SIG-M5 (cell line): Measurements from ENCODE around the gene WWTR1.

Experiments used
- DNase-seq: peaks from one replicate; lab custom pipeline; 2025; lab: John Stamatoyannopoulos, UW

The WWTR1 gene

DNA sequence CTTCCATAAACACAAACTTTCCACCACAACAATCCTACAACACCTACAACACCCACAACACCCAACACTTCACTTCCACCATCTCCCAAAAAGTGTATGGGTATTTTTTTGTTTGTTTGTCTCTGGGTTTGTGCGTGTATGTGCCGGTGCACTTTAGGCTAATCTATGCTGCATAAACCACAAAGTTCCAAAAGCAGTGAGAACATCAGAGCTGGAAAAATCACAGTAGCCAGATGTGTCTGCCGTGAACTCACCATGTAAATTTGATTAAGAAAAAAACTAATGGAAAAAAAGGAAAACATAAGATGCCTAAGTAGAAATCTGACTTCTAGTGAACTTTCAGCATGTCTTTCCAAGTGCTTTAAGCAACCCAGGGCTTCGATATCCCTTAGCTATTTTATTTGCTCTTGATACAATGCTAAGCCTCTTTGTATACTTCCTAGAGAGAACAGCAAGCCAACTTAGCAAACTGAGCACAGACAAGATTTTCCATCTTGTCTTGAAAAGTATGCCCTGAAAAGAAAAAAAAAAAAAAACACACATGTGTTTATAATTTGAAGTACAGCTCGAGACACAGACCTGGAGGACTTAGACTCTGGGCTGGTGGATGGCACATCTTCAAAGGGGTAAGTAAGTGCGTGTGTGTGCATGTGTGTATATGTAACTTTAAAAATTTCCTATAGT lies 91.4 kb downstream of the WWTR1 start:
- no peak for DNase-seq

DNA sequence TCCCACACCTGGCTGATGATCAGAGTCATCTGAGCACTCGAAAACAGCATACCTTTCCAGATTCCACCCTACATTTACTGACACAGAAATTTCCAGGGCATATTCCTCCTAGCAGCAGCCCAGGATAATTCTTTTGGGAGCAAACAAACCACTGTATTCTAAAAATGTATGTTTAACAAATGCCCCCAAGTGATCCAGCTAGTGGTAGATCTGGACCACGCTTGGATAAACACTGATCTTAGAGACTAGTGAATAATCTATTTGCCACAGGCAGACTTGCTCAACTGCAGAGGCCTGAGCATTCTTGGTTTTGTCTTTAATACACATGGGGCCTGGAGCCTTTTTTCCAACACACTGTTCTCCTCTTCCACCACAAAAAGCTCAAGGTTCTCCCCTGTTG lies 93.7 kb downstream of the WWTR1 start:
- DNase-seq, result no peak

DNA sequence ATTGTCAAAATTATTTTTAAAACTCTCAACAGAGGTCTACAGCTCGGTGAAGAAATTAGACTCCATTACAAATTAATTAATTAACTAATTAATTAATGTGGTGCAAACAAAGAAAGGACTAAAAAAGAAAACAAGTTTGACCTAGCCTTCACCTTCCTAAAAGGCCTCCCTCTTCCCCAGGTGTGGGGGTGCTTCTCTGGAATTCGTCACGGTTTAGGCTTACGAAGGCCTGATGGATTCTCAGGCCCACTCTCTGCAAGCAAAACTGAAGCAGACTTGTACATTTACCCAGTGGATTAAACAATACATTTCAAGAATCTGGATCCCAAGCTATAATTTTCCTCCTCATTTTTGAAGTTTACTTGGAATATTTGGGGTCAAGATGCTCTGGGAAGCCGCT lies 94.7 kb downstream of the WWTR1 start:
- DNase-seq, result no peak

DNA sequence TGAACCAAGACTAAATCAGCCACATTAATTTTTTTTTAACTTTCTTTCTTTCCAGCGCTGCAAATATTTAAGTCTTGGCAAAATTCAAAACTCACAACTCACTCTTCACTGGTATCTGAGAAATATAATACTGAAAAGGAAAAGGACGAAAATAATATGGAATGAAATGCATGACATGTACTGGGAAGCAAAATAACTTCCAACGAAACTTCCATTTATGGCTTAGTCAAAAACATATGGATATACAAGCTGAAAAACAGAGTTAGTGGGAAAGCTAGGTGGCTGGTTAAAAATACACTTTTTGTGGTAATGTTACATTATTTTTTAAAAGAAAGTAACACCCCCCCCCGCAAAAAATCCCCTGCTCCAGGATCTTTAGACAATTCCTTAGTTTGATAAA lies 97.2 kb downstream of the WWTR1 start:
- no peak for DNase-seq

DNA sequence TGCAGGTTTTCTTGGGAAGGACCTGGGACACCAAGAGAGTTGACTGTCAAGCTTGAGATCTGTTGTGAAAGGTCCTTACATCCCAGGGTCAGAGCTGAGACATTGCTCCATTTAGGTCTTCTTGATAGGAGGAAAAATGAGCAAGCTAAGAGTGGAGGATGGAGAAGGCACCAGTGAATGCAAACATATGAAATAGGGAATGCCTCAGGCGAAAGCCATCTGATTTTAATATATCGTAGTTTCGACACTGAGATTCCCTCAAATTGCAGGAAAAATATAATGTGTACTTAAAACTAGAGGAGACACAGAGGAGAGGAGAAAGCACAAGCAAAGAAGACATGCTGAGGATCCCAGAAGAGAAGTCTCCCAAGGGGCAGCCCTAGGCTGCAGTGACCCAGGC lies 97.8 kb downstream of the WWTR1 start:
- no peak for DNase-seq

DNA sequence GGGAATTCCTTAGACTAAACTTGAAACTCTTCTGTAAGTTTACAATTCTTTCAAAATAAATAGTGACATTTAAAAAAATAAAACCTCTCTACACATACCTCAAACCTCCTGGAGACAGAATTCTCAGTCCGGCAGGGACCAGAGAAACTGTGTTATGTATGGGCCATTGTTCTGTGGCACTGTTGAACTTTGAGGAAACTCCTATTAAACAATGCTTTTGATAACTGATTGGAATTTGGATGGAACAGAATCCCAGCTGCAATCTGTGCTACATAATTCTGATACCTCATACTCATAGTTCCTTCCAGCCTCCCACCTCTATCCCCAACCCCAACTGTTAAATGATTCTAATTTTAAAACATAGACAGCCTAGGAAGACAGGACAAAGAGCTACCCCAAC lies 98.3 kb downstream of the WWTR1 start:
- DNase-seq, result no peak

DNA sequence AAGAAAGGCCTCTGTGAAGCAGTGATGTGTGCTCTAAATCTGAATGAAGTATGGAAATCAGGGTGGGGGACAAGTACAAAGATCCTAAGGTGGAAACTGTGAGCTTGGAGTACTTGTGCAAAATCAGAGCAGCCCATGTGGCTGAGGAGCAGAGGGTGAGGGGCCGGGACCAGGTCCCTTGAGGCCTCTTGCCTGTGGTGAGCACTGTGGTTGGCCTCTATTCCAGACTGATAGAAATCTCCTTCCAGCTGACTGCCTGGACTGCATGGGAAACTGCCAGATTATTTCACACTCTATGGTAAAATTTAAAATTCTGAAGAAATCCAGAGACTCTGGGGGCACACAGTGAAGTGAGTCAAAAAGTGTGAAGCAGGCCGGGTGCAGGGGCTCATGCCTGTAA lies 101.9 kb downstream of the WWTR1 start:
- DNase-seq, result no peak

DNA sequence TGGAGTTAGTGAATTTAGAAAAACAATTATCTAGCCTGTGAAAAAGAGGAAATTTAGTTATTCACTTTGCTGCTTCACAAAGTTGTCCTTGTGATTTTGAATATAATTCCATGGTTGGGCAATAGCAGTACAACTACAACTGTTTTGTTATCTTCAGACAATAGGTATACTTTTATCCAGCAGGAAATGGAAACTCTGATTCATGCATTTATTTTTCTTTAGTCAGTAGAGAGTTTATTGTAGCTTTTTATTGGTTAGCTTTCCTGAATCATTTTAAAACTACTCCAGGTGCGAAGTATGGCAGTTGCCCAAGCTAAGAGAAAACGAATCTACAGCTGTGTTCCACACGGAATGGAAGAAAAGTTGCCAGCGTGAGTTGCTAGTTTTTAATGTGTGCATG lies 103.0 kb downstream of the WWTR1 start:
- no peak for DNase-seq

DNA sequence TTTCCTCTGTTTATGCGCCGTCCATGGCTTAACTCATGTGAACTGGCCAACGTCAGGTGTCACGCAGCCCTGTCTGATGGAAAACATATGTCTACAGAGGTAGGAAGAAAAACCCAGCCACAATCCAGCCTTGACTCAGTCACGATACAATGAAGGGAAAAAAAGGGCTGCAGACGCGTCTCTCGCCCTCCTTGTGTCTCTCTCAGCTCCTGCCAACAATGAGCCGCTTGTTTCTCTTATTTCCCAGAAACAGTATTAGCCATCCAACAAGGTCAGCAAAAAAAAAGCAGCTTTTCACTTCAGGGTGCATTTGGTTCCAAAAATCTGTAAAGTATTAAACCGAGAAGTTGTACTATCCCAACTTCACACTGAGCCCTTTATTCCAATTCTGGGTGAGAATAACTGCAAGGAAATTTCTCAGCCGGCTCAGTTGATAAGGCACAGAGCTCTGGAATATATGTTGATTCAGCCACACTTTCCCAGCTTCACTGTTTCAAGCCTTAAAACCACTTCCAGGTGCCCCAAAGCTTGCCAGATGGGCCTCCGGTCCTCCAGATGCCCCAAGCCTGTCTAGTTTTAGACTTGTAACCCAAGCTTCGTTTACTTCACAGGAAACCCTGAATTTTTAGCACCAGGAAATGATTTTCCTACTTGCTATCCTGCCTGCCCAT lies 103.9 kb downstream of the WWTR1 start:
- DNase-seq, result no peak

DNA sequence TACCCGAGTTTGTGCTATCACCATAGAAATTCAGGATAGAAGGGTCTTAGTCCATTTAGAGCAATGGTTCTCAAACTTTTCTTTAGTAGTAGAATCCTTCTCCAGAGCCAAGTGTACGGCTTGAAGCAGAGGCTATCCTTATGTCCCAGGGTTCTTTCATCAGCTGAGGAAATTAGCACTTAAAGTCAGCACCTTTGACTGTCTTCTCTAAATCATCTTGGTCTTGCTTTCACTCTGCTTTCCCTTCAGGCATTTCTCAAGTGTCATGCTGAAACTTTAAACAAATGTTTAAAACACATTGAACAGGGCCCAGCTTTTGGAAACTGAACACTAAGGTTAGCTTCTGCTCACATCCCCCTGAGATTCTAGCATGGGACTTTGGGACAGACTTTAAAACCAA lies 105.1 kb downstream of the WWTR1 start:
- DNase-seq, result no peak

DNA sequence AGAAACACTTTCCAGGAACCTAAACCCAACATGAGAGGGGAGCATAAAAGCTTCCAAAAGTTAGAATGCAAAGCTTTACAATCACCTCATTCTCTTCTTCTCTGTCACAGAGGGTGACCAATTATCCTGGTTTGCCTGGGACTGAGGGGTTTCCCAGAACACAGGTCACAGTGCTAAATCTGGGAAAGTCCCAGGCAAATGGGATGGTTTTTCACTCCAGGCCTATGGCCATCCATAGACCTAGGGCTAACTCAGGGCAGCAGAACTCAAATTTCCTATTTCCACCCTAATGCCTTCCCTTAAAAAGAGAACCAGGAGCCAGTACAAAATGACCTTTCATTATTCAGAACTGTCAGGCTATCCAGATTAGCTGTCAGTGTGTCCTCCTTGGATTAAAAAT lies 106.3 kb downstream of the WWTR1 start:
- DNase-seq, result no peak

DNA sequence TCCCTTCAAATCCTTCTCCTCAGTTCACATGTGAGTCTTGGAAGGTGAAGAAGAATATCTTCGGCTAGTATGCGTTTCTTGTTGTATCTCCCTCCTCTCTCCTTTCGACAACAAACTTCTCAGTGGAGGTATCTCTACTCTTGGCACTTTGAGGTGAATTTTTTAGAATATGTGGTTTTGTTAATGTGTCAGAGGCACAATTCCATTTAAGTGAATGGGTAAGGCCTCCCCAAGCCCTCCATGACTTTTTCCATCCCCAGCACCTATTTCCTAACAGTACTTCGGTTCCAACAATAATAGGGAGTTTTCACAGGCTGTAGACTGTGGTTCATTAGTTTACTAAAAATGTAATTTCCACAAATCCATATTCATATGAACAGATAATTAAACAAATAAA lies 109.2 kb downstream of the WWTR1 start:
- DNase-seq, result no peak

DNA sequence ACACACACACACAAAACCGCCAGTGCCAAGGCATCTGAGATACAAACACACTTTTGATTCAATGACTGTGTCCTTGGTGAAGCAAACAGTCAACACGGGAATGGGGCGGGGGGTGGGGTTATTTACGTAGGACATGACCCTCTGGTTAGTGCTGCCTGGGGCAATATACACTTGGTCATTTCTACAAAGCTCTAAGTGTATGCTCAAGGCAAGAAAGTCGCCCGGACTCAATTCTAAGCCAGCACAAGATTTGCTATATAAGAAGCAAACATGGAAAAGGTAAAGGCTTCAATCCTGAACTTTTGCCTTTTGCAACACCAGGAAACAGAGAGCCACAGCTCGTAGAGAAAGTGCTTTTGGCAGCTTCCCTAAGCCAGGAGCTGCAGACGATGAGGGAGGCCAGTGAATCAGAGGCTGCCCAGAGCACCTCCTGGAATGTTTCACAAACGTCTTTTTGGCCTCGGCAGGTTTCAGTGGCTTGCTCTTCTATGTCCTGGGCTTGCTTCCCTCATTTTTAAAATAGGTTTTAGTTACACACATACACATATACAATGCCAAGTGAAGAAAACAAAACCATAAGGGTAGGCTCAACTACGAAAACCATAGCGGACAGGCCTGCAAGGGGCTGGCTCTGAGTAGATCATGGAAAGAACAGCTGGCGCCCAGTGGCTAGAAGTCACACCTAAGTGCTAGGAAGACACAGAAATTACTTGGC lies 109.7 kb downstream of the WWTR1 start:
- DNase-seq, result no peak

DNA sequence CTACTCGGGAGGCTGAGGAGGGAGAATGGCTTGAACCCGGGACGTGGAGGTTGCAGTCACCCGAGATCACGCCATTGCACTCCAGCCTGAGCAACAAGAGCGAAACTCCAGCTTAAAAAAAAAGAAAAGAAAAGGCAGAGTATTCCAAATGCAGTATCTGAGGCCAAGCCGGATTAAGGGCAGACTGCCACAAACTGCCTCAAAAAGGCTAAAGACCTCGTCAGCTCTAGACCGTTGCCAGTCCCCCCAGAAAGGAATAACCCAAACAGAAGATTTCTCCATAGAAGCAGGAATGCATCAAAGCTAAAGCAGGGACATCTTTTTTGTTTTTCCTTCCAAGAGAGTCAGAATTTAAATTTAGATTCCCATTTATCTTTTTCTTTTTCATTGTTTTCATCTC lies 110.4 kb downstream of the WWTR1 start:
- DNase-seq, result no peak

DNA sequence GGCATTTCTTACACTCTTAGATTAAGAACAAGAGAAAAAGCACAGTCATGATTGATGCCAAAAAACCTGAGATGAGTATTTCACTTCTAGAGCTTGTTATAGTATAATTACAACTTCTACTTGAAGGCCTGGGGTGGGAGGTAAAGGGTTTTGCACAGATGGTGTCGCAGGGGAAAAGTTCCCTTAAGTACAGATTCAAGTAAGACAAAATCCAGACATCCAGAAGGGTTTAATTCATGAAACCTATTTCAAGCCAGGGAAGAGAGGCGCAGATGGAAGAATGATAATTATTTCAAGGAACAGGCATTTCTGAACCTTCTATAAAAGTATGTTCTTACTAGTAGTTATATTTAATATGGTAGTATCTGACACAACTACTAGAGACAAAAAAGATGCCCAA lies 112.8 kb downstream of the WWTR1 start:
- DNase-seq, result no peak

DNA sequence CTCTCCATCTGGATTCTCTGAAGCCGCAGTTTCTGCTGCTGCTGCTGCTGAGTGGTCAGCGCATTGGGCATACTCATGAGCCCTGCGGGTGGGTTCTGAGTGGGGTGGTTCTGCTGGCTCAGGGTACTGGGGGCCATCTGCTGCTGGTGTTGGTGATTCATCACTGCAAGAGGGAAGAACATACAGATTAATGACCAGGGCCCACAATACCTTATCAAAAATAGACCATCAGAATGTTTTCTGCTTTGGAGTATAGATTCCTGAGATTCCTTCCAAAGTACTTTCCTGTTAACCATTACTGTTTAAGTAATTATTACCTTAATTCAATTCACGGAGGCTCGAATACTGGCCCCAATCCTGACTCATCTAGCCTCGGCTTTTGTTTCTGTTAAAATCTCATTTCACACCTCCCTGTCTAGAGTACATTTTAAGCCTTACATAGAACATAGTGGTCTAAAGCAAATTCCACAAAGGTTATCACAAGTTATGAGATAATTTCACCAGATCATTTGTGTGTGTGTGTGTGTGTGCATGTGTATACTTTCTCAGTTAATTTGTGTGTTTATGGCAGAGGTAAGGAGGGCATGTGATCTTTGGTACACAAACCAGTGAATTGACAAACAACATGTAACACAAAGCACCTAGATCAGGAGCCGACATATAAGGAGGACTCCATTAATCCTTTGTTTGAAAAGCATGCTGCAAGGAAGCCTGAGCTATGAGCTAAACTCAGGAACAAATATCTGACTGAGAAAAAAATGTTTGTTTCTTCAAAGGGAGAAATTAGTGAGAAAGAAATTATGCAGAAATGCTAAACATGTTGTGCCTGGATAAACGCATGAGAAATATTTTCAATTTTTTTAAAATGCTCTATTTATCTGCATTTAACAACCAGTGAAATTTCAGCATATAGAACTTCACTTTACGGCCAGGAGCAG lies 115.2 kb downstream of the WWTR1 start:
- no peak for DNase-seq

DNA sequence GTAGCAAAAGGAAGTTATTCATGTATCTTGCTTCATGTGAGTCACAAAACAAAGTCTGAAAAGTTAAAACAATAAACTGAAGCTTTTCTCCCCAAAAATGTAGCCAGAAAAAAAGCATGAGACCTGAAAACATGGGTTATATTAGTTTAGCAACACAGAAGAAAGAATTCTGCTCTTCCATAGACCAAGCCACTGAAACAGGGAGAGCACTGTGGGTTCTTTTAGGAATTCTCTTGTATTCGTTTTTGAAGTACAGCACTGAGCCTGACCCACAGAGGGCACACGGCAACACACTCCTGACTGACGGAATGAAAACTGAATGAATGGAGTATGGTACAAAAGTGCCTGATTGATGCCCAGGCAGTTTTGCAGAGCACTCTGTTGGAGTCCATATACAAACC lies 116.7 kb downstream of the WWTR1 start:
- no peak for DNase-seq

DNA sequence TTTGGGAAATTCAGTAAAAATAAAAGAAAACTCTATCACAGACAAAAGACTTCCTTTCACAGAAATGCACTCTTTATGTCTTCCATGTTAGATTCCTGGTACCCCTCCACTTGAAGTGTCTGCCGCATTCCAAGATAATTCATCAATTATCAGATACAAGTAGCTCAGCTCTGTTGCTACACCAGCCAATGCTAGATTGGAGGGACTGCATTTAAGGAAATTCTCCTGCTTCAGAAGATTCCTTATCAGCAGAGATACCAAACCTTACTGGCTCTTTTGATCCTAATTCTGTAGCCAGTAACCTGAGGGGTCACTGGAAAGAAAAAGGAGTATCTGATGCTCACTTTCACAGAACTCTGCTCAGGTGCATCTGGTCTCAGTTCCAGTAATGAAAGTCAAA lies 119.5 kb downstream of the WWTR1 start:
- DNase-seq, result no peak

DNA sequence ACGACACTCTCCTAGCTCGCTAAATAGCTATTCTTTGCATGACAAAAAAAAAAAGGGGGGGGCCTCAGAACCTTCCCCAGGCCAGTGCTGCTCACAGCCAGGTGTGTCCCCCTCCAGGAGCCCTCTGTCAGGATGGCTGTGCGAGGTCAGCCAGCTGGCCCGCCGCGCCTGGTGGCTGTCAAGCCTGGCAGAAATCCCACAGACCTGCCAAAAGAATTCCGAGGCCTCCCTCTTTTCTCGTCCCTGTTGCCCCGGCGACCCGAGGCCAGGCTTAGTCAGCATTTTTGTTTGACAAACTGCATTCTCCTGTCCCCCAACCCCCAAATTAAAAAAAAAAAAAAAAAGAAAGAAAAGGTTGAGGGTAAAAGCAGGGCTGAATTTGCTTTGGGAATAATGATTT lies 121.4 kb downstream of the WWTR1 start:
- no peak for DNase-seq

DNA sequence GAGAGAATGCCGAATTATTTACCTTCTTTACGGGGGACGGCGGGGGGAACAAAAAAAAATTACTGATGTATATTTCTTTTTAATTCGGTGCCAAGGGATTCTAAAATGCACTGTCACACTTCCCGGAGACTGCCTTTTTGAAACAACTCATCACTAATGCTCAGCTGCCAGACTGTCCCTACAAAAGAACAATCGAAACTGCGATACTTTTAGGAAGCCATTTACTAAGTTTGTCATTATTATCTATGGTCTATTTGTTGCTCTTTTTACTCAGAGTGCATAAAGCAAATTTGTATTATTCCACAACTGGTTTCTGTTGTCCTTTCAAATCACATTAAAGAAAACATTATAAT lies 122.5 kb downstream of the WWTR1 start:
- no peak for DNase-seq

DNA sequence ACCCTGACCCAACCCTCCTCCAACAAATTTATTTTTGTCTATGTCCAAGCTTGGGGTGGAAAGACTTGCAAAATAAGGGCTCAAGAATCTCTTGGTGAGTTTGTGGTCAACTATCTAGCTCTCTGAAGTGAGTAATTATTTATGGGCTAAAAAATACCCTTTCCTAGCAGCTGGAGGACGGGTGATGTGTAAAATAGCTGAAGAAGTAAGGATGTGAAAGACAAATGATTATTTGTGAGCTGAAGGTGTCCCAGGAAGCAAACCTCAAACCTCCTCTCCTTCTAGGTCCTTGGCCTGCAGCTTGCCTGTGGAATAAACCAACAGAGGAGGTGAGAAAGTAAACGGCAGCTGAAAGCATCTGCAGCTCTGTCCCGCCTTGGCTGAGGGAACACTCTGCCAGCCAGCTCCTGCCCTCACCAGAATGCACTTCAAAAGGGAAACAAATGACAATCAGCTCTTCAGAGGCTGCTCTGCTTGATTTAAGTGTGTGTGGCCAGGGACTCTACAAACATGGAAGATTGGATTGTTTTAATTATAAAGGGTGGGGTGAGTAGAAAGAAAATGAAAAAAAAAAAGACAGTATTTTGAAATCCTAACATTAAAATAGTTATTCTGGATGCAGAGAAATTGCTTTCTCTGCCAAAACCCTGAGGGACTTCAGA lies 123.0 kb downstream of the WWTR1 start:
- DNase-seq, result no peak

DNA sequence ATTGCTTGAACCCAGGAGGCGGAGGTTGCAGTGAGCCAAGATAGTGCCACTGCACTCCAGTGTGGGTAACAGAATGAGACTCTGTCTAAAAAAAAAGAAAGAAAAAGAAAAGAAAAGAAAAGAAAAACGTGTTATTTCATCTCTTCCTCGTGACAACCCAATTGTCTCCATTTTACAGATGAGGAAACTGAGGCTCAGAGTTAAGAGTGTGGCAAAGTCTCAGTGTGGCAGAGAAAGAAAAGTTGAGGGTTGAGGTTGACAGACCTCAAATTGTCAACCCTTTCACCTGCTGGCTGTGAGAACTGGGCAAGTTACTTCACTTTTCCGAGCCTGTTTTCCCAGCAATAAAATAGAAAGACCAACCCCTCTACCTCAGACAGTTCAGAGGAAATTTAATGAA lies 123.7 kb downstream of the WWTR1 start:
- DNase-seq, result no peak
